ENCODE data around the gene SCAPER.
"Not testable (repeated sequence)": the region's sequence is repeated elsewhere in the genome, so short reads cannot be mapped to it uniquely, and the experiment has no call there.

SCAPER gene

GRCh38 chr15:76576523-76577279, 328.4 kb downstream of the SCAPER start:
- no peak for DNase-seq (ENCODE audit: low read depth in 2 of 2)

DNA sequence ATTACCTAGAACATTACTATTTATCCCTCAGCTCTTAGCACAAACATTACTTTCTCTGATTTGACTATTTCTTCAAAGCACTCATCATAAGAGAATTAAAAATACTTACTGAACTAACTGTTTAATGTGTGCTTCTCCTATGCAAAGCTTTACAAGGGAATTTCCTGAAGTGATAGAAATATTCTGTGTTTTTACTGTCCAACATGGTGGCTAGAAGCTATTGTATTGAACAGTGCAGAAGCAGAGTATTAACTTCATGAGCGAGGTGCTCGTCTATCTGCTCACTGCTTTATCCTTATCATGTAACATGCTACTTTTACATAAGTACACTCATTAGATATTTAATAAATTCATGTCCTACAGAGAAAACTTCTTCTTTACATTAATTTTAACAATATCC, 329.5 kb downstream of the SCAPER start:
- no peak for DNase-seq (ENCODE audit: low read depth in 2 of 2)

DNA sequence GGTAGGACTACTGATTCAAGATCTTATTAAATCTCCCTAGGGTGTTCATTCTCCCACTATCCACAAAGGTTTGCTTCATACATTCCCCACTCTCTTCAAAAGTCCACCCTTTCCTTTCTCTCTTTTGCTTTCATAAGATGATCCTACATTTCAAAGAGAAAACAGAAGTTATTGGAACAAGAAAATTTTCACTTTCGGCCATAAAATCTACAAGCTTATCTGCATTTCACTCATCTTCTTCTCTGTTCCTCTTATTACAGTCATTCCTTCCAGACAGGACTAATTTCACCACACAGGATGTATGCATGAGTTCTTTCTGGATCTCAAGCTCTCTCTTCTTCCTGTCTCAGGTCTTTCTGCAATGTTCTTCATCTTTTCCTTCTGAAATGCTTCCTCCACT, 329.9 kb downstream of the SCAPER start:
- DNase-seq (ENCODE audit: low read depth in 2 of 2), result no peak

DNA sequence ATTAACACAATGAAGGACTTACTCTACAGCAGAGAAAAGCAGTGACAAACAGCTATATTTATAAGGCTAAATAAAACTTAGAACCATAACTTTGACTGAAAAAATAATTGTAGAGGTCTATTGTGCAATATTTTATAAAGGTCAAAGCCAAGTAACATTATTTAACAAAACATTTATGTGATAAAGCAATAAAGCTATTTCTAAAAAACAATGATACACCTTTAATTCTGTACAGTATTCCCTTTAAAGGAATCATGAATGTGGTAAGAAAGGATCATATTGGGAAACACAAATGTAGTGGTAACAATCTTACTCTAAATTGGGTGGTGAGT, 332.2 kb downstream of the SCAPER start:
- no peak for DNase-seq (ENCODE audit: low read depth in 2 of 2)

DNA sequence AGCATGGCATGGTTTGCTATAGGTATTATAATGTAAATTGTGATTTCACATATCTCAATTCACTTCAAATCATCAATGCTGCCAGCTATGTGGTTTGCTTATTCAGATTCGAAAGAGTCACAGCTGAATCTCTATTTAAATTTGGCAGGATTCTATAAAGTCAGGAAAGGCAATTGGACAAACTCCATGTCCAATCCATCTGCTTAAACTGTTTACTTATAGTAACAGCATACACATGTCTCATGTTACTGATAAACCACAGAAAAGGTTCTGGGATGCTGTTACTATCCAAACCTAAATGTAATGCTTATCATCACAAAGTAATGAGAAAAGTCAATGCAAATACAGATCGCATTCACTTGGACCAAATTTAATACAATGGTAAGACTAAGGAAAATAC, 338.9 kb downstream of the SCAPER start:
- no peak for DNase-seq (ENCODE audit: low read depth in 2 of 2)

GRCh38 chr15:76565366-76565765, 339.8 kb downstream of the SCAPER start:
- DNase-seq (ENCODE audit: low read depth in 2 of 2), result no peak

GRCh38 chr15:76555247-76555646, 349.9 kb downstream of the SCAPER start:
- no peak for DNase-seq (ENCODE audit: low read depth in 2 of 2)

DNA sequence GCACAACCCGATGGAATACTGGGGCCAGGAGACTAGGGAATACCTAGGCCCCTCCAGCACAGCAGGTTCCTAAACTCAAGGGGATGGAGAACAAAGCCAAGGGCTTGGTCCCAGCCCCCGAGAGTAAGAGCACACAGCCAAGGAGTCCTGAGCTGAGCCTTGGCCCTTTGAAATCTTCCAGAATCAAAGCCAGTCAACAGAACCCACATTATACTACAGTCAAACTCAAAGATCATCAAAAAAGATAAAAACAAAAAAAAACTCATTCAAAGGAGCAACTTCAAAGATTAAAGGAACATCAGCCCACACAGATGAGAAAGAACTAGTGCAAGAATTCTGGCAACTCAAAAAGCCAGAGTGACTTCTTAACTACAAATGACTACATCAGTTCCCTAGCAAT, 351.6 kb downstream of the SCAPER start:
- DNase-seq (ENCODE audit: low read depth in 2 of 2), result no peak

DNA sequence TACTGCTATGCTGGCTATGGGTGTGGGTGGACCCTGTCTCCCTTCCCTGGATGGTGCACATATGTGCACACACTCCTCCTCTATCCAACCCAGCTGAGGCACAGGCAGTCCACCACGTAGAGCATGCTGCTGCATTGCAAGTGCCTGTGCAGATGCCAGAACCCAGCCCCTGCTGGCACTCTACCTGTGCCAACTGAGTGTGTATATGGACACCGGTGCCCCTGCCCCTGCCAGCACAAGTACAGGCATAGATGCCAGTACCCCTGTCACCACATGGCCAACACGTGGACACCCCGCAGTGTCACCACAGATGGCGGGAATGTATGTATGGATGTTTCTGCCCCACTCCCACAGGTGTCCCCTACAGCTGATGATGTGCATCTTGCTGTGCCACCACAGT, 352.0 kb downstream of the SCAPER start:
- DNase-seq (ENCODE audit: low read depth in 2 of 2), result no peak

DNA sequence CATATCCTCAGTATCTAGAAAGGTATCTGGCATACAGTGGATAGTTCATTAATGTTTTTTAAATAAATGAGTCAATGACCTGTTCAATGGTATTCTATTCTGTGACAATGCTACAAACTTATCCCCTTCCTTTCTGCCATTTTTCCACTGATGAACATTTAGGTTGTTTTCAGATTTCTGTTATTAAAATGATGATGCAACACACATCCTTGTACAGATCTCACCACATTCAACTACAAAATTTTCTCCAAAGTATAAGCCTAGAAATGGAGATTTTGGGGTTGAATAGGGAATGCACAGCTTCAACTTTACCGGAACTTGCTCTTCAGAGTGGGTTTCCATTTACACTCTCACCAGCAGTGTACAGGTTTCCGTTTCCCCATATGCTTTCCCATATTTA, 358.3 kb downstream of the SCAPER start:
- DNase-seq (ENCODE audit: low read depth in 2 of 2), result no peak

DNA sequence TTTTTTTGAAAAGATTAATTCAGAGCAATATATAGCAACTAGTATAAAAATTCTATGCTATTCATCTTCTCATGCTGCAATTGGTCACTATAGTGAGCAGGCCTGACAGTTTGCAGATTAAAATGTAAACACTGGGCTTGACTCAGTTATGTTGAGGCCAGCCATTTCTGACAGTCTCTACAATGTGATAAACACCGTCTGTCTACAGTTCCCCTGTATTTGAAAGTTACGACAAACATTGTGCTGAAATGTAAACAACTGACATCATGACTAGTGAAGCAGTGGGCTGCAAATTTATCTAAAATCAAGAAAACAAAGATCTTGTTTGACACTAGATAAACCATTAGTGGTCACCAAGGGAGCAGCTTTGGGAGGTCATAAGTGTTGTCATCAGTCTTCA, 371.1 kb downstream of the SCAPER start:
- DNase-seq (ENCODE audit: low read depth in 2 of 2), result no peak

GRCh38 chr15:76533060-76533820, 371.9 kb downstream of the SCAPER start:
- DNase-seq (ENCODE audit: low read depth in 2 of 2), result no peak

DNA sequence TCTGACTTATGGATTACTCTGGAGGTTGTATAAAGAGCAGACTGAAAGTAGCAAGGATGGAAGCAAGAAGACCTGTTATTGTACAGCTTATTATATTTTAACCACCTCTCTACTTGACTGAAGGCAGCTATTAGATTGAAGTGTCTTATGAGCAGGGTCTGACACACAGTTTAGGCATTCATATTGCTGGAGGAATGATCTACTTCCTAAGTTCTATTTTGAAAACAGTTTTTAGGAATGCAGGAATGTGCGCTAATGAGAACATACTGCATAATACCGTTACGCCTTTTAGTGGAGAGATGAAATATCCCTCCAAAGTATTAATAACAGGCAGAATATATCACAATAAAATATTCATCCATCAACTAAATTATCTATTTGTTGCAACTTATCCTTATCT, 375.2 kb downstream of the SCAPER start:
- DNase-seq (ENCODE audit: low read depth in 2 of 2), result no peak

- no peak for DNase-seq (ENCODE audit: low read depth in 2 of 2)
Observed at GRCh38 chr15:76526111-76526510, 379.0 kb downstream of the SCAPER start.

DNA sequence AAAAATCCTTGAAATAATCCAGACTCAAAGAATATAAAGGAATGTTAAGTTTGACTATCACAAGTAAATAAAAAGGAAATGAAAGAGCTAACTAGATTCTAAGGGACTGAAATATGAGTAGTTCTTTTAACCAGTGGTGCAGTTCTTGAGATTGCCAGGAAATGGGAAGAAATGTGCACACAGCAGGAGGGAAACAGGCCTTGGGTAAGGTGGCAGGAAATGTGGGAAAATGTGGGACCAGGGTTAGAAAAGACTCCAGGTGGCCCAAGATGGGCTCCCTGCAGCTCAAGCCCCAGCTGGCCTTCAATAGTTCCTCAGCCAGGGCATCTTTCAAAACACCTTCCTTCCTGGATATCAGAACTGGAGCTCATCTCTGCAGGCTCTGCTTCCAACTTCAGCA, 387.2 kb downstream of the SCAPER start:
- no peak for DNase-seq (ENCODE audit: low read depth in 2 of 2)

- DNase-seq (ENCODE audit: low read depth in 2 of 2), result no peak
Observed at GRCh38 chr15:76514282-76514681, 390.9 kb downstream of the SCAPER start.

DNA sequence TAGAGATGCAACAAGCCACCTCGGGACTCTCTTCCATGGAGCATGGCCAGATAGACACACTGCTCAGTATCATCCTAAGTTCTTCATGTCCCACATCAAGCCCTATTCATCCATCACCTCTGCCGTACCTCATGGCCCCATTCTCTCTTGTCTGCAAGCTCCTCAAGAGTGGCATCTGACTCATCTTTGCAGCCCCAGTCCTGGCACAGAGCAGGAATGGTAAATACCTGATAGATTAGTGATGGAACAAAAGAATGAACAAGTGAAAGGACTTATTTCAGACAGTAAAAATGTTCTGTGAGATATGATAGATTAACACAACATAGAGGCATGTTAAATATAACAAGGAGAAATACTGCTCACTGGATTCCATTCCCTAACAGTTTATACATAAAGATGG, 392.2 kb downstream of the SCAPER start:
- no peak for DNase-seq (ENCODE audit: low read depth in 2 of 2)

DNA sequence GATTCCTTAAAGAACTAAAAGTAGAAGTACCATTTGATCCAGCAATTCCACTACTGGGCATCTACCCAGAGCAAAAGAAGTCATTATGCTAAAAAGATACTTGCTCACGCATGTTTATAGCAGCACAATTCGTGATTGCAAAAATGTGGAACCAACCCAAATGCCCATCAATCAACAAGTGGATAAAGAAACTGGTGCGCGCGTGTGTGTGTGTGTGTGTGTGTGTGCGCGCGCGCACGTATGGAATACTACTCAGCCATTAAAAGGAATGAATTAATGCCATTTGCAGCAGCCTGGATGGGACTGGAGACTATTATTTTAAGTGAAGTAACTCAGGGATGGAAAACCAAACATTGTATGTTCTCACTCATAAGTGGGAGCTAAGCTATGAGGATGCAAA, 394.5 kb downstream of the SCAPER start:
- not testable (repeated sequence) for DNase-seq (ENCODE audit: low read depth in 2 of 2)

DNA sequence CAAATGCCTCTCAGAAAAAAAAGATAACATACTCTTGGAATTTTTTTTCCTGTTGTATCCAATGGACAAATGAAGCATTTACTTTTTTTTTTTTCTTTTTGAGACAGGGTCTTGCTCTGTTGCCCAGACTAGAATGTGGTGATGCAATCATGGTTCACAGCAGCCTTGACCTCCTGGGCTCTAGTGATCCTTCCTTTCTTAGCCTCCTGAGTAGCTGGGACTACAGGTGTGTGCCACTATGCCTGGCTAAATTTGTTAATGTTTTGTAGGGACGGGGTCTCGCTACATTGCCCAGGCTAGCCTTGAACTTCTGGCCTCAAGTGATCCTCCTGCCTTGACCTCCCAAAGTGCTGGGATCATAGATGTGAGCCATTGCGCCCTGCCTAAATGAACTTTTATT, 401.3 kb downstream of the SCAPER start:
- no peak for DNase-seq (ENCODE audit: low read depth in 2 of 2)

DNA sequence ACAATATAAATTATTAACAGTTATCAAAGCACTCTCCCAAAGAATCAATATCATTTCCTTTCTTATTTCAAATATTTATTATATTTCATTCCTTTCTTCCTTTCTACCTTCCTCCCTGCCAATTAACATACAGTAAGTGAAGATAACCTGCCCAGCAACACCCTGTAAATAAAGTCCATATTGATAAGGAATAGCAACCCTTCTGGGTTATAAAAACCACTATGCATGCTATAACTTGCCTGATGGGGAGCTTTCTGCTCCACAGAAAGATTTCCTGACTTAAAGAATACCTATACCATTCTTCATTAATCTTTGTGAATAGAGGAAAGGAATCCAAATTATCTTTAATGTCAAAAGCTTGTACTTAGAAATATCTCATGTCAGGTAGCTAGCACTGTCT, 402.0 kb downstream of the SCAPER start:
- DNase-seq (ENCODE audit: low read depth in 2 of 2), result no peak

- no peak for DNase-seq (ENCODE audit: low read depth in 2 of 2)
Observed at GRCh38 chr15:76502678-76503077, 402.5 kb downstream of the SCAPER start.

GRCh38 chr15:76502185-76502584, 403.0 kb downstream of the SCAPER start:
- DNase-seq (ENCODE audit: low read depth in 2 of 2), result not testable (repeated sequence)

GRCh38 chr15:76501726-76502125, 403.4 kb downstream of the SCAPER start:
- DNase-seq (ENCODE audit: low read depth in 2 of 2), result no peak

GRCh38 chr15:76501011-76501410, 404.1 kb downstream of the SCAPER start:
- DNase-seq (ENCODE audit: low read depth in 2 of 2), result no peak

Measured in activated CD8-positive, alpha-beta memory T cell treated with anti-CD3 and anti-CD28 coated beads for 4 hours (primary cell).